GM18951 (cell line): ENCODE data around the gene HOXA1.

Experiments
- POLR2A ChIP-seq: IDR thresholded peaks from 4 replicates; pipeline ENCODE4 v1.6.1; 2011; ENCODE audit warnings: mild to moderate bottlenecking; ENCODE audit not compliant: insufficient read length, insufficient read depth; ENCODE audit errors: extremely low read depth
- in situ Hi-C: fragments of 300-500 bp; cut with MboI; formaldehyde crosslinking; loops from one replicate; pipeline ENCODE4 v1.12.0; 2022; ENCODE audit warnings: low sequenced_read_pairs, mixed read lengths, inconsistent platforms; ENCODE audit not compliant: unreplicated experiment

HOXA1 gene

GRCh38 chr7:27092819-27093110, 3.0 kb downstream of the HOXA1 start:
- in situ Hi-C loops: no loop called here
- no peak for TF ChIP-seq POLR2A

- in situ Hi-C loops: no loop called here
- TF ChIP-seq POLR2A: no peak
Observed at GRCh38 chr7:27091941-27092818, 3.6 kb downstream of the HOXA1 start.

- no peak for TF ChIP-seq POLR2A
- in situ Hi-C loops: no loop called here
Observed at GRCh38 chr7:27091105-27091504, 4.7 kb downstream of the HOXA1 start.

GRCh38 chr7:27088002-27088922, 7.5 kb downstream of the HOXA1 start:
- no peak for TF ChIP-seq POLR2A
- in situ Hi-C loops: no loop called here

GRCh38 chr7:27083646-27084045, 12.2 kb downstream of the HOXA1 start:
- no peak for TF ChIP-seq POLR2A
- in situ Hi-C loops: no loop called here

GRCh38 chr7:27082171-27082570, 13.6 kb downstream of the HOXA1 start:
- no peak for TF ChIP-seq POLR2A
- in situ Hi-C loops: no loop called here

- no peak for TF ChIP-seq POLR2A
- in situ Hi-C loops: no loop called here
Observed at GRCh38 chr7:27080844-27081436, 14.9 kb downstream of the HOXA1 start.

- in situ Hi-C loops: no loop called here
- TF ChIP-seq POLR2A: no peak
Observed at GRCh38 chr7:27079234-27079975, 16.4 kb downstream of the HOXA1 start.

- in situ Hi-C loops: no loop called here
- TF ChIP-seq POLR2A: no peak
Observed at GRCh38 chr7:27078616-27079233, 17.1 kb downstream of the HOXA1 start.

- TF ChIP-seq POLR2A: no peak
- in situ Hi-C loops: no loop called here
Observed at GRCh38 chr7:27073076-27073475, 22.7 kb downstream of the HOXA1 start.

GRCh38 chr7:27071622-27072390, 24.0 kb downstream of the HOXA1 start:
- in situ Hi-C loops: no loop called here
- no peak for TF ChIP-seq POLR2A

GRCh38 chr7:27068259-27068658, 27.5 kb downstream of the HOXA1 start:
- TF ChIP-seq POLR2A: no peak
- in situ Hi-C loops: no loop called here
